HepG2 (cell line): ENCODE measurements around the gene CFAP97D1.

Experiments
- CREM ChIP-seq, 2 experiments: sonication (generic) in 1 of 2; formaldehyde crosslinking in 1 of 2; IDR thresholded peaks; 2 replicates each; pipeline versions ENCODE4 v1.4.0 to v1.6.1; 2016 to 2020; ENCODE audit warnings: antibody characterized with exemption in 1 of 2, mild to moderate bottlenecking in 1 of 2, missing genetic modification reagents in 1 of 2
- EZH2 ChIP-seq: conservative IDR thresholded peaks from 2 replicates; pipeline ENCODE4 v1.6.1; 2012; ENCODE audit warnings: mild to moderate bottlenecking, low read depth, low read length, moderate library complexity
- HNF4A ChIP-seq: sonication (generic); formaldehyde crosslinking; IDR thresholded peaks from 2 replicates; pipeline ENCODE4 v1.4.0; 2020; ENCODE audit warnings: missing genetic modification reagents
- MED13 ChIP-seq: sonication (generic); formaldehyde crosslinking; IDR thresholded peaks from 2 replicates; pipeline ENCODE4 v1.5.0; 2020; ENCODE audit warnings: missing genetic modification reagents
- NFYB ChIP-seq: sonication (generic); formaldehyde crosslinking; IDR thresholded peaks from 2 replicates; pipeline ENCODE4 v1.4.0; 2020; ENCODE audit warnings: missing genetic modification reagents
- STAT5B ChIP-seq: sonication (generic); formaldehyde crosslinking; IDR thresholded peaks from 2 replicates; pipeline ENCODE4 v1.4.0; 2020; ENCODE audit warnings: missing genetic modification reagents
- TAF1 ChIP-seq: sonication (generic); formaldehyde crosslinking; IDR thresholded peaks from 2 replicates; pipeline ENCODE4 v1.4.0; 2020; ENCODE audit warnings: missing genetic modification reagents
- YEATS4 ChIP-seq: sonication (generic); formaldehyde crosslinking; IDR thresholded peaks from 2 replicates; pipeline ENCODE4 v1.4.0; 2020; ENCODE audit warnings: missing genetic modification reagents, borderline replicate concordance
- TF ChIP-seq, protein P1 (sequence below): sonication (generic); formaldehyde crosslinking; IDR thresholded peaks from 2 replicates; pipeline ENCODE4 v1.4.0; 2020; ENCODE audit warnings: mild to moderate bottlenecking, low read depth, missing genetic modification reagents
- TF ChIP-seq, protein P2 (sequence below): sonication (generic); formaldehyde crosslinking; IDR thresholded peaks from 2 replicates; pipeline ENCODE4 v1.9.0; 2021; ENCODE audit warnings: missing genetic modification reagents, borderline replicate concordance
- TF ChIP-seq, protein P3 (sequence below): sonication (generic); formaldehyde crosslinking; conservative IDR thresholded peaks from 2 replicates; pipeline ENCODE4 v1.4.0; 2020; ENCODE audit warnings: missing genetic modification reagents

DNA sequence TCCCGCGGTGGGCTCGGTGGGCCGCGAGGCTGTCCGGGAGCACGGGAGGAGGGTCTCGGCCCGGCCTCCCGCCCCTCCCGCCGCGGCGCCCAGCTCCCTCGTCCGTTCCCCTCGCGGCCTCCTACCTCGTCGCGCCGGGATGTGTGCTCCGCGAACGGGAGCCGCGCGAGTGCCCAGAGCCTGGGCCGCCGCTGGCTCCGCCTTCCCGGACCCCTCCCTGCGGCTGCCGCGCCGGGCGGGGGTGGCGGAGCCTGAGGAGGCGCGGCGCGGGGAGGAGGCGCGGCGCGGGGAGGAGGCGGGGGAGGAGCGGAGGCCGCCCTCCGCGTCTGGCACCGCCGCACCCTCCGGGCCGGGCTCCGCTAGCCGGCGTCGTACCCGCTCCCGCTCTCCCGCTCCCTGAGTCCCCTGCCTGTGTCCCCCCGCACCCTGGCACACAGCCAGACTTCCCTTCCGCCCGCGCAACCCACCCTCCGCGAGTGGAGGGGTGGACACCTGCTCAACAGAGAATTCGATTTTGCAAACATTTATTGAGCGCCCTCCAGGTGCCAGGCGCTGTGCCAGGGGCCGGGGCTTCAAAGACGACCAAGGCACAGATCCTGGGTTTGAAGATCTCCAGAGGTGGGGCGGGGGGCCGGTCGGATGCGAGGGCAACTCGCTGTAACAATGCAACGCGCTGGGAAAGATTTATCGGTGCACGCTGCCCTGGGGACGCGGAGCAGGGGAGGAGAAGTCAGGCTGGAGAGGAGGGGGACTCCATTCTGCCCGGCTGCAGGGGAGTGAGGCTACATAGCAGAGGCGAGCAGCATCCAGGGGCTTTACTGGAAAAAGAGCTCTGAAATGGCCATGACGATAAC lies 53.0 kb downstream of the CFAP97D1 start, which contains the start of gene MPP3:
- TF ChIP-seq CREM (IDR thresholded peaks at IDR 0.05), result no peak
- no peak for TF ChIP-seq CREM (CRISPR knock-in tag; IDR thresholded peaks at IDR 0.05)
- no peak for TF ChIP-seq STAT5B (CRISPR knock-in tag)
- TF ChIP-seq NFYB (CRISPR knock-in tag), result no peak
- no peak for TF ChIP-seq MED13 (CRISPR knock-in tag)
- TF ChIP-seq, protein P1, sequence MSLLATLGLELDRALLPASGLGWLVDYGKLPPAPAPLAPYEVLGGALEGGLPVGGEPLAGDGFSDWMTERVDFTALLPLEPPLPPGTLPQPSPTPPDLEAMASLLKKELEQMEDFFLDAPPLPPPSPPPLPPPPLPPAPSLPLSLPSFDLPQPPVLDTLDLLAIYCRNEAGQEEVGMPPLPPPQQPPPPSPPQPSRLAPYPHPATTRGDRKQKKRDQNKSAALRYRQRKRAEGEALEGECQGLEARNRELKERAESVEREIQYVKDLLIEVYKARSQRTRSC (CRISPR knock-in tag), result no peak
- TF ChIP-seq HNF4A, result no peak
- TF ChIP-seq, protein P2, sequence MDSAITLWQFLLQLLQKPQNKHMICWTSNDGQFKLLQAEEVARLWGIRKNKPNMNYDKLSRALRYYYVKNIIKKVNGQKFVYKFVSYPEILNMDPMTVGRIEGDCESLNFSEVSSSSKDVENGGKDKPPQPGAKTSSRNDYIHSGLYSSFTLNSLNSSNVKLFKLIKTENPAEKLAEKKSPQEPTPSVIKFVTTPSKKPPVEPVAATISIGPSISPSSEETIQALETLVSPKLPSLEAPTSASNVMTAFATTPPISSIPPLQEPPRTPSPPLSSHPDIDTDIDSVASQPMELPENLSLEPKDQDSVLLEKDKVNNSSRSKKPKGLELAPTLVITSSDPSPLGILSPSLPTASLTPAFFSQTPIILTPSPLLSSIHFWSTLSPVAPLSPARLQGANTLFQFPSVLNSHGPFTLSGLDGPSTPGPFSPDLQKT (CRISPR knock-in tag), result no peak
- TF ChIP-seq, protein P3, sequence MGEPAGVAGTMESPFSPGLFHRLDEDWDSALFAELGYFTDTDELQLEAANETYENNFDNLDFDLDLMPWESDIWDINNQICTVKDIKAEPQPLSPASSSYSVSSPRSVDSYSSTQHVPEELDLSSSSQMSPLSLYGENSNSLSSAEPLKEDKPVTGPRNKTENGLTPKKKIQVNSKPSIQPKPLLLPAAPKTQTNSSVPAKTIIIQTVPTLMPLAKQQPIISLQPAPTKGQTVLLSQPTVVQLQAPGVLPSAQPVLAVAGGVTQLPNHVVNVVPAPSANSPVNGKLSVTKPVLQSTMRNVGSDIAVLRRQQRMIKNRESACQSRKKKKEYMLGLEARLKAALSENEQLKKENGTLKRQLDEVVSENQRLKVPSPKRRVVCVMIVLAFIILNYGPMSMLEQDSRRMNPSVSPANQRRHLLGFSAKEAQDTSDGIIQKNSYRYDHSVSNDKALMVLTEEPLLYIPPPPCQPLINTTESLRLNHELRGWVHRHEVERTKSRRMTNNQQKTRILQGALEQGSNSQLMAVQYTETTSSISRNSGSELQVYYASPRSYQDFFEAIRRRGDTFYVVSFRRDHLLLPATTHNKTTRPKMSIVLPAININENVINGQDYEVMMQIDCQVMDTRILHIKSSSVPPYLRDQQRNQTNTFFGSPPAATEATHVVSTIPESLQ (CRISPR knock-in tag), result no peak
- TF ChIP-seq YEATS4 (CRISPR knock-in tag), result no peak
- TF ChIP-seq TAF1 (CRISPR knock-in tag), result no peak
- TF ChIP-seq EZH2, result peak; percentile 88; the same call in 1 of the 2 replicates
